Upper lobe of left lung (tissue), 6 donors: ENCODE measurements around the gene CAMK2N2. TPM values are rescaled to one million over a fixed set of nuclear protein-coding genes. Genes with fewer than 3 reads are reported as not detected.
A peak's percentile ranks its signal among the peaks of the same experiment; 100 is the strongest.

Source experiments
- ATAC-seq, 2 donors: fragments of 200-7000 bp; cut with Tn5 transposase; one replicate each; pipeline ENCODE4 v1.9.1; 2022; ENCODE audit warnings: mild to moderate bottlenecking in 2 of 2, moderate library complexity in 2 of 2; ENCODE audit not compliant: low FRiP score in 2 of 2
- DNase-seq, 2 donors: peaks; one replicate each; pipeline ENCODE4 v3.0.0-alpha.2; 2019 to 2020
- H3K27ac ChIP-seq, 4 donors: fragments of 200-600 bp; sonication (generic); one replicate each; pipeline ENCODE4 v1.5.1; 2016 to 2019
- H3K27me3 ChIP-seq, 4 donors: fragments of 200-600 bp; sonication (generic); one replicate each; pipeline ENCODE4 v1.5.1; 2017 to 2019
- H3K36me3 ChIP-seq, 4 donors: fragments of 200-600 bp; sonication (generic); one replicate each; pipeline ENCODE4 v1.5.1; 2016 to 2019
- H3K4me1 ChIP-seq, 4 donors: fragments of 200-600 bp; sonication (generic); one replicate each; pipeline ENCODE4 v1.5.1; 2018 to 2019
- H3K4me3 ChIP-seq, 4 donors: fragments of 200-600 bp; sonication (generic); one replicate each; pipeline ENCODE4 v1.5.1; 2017 to 2019; ENCODE audit warnings: mild to moderate bottlenecking in 2 of 4, moderate library complexity in 1 of 4
- H3K9me3 ChIP-seq, 4 donors: fragments of 200-600 bp; sonication (generic); one replicate each; pipeline ENCODE4 v1.5.1; 2018 to 2019
- EP300 ChIP-seq, 4 donors: sonication (generic); formaldehyde crosslinking; IDR thresholded peaks; one replicate each; pipeline ENCODE4 v1.5.1; 2017; ENCODE audit warnings: antibody characterized with exemption in 4 of 4, control low read depth in 2 of 4
- POLR2A ChIP-seq, 4 donors: fragments of 450-650 bp; IDR thresholded peaks; one replicate each; pipeline ENCODE4 v1.5.1; 2016 to 2017; ENCODE audit warnings: antibody characterized with exemption in 4 of 4, mild to moderate bottlenecking in 2 of 4
- POLR2AphosphoS5 ChIP-seq, 2 donors: sonication (generic); formaldehyde crosslinking; IDR thresholded peaks; one replicate each; pipeline ENCODE4 v1.5.1; 2017; ENCODE audit warnings: antibody characterized with exemption in 2 of 2
- WGBS, 2 donors: methylation state at CpG; one replicate each; pipeline ENCODE4 v1.1.5; 2017 to 2018; 5-methylcytosine and 5-hydroxymethylcytosine counted together
- total RNA-seq, 6 donors: library from RNA; depleted of rRNA in 4 of 6; stranded (reverse); fragments of >200 nt in 4 of 6; gene quantifications; one replicate each; pipeline versions ENCODE4 v1.1.0 to v1.2.1, GENCODE V29; 2016 to 2021
- TF ChIP-seq, protein P1 (sequence below), 6 experiments: fragments of 450-650 bp in 4 of 6; fragments of 200-600 bp in 2 of 6; sonication (generic) in 2 of 6; IDR thresholded peaks; one replicate each; pipeline ENCODE4 v1.5.1; 2016 to 2019; ENCODE audit warnings: antibody characterized with exemption in 6 of 6
- donor health status: DM: no; HTN: no; CAD: no; lungs with moderate emphysema.
- donor health status: DM: no; HTN: yes; CAD: no; lungs with severe emphysema.

The CAMK2N2 gene
- under 1 TPM in 2 of 6 donors, not detected in 4; 0.26 to 0.44 TPM for total RNA-seq

DNA sequence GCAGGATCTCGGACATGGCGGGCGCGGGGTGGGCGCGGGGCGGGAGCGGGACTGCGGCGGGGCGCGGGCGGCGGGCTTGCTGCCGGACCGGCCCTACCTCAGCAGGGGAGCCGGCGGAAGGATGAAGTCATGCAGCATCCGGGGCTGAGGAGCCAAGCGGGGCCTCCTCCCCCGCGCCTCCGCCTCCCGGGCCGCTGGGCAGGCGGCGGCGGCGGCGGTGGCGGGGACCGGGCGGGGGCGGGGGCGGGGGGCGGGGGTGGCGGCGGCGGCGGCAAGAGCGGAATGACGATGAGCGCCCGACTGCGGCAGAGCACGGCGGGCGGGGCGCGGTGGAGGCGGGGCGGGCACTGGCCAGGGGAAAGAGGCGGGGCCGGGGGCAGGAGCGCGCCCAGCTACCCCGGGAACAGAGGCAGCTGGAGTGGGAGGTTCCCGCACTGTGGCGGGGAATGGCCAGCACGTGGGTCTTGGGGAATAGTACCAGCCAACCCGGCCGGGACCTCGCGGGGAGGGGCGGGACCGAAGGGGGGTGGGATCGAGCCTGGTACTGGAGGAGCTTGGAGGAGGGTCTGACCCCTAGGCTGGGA, at the start of gene CAMK2N2:
CAMK2N2 (minus strand) TSS at position 284 of the 584 bp plus-strand sequence; CDS start at position 16, 268 bp downstream.
- 0 to 10% methylated on average over 2 to 7 of the region's 67 CpGs for WGBS, 2 donors
- peak; percentile 19 to 84 for ATAC-seq
- peak within 1 kb of the TSS; percentile 5 to 62 (median 52) for H3K4me3 ChIP-seq
- peaks cover 0 to 3% (median 0%) of the 10 kb centered on the region in 4 donors for H3K36me3 ChIP-seq
- H3K9me3 ChIP-seq = no peaks in the 10 kb centered on the region
- peak; percentile 58 to 92 for DNase-seq
- H3K27ac ChIP-seq = no peak within 1 kb of the TSS
- H3K4me1 ChIP-seq = peaks cover 30 to 35% (median 32%) of the 10 kb centered on the region in 4 donors
- H3K27me3 ChIP-seq = peaks cover 0 to 32% (median 16%) of the 10 kb centered on the region in 4 donors
- no peak for TF ChIP-seq POLR2AphosphoS5 (IDR thresholded peaks at IDR 0.05)
- TF ChIP-seq, protein P1, sequence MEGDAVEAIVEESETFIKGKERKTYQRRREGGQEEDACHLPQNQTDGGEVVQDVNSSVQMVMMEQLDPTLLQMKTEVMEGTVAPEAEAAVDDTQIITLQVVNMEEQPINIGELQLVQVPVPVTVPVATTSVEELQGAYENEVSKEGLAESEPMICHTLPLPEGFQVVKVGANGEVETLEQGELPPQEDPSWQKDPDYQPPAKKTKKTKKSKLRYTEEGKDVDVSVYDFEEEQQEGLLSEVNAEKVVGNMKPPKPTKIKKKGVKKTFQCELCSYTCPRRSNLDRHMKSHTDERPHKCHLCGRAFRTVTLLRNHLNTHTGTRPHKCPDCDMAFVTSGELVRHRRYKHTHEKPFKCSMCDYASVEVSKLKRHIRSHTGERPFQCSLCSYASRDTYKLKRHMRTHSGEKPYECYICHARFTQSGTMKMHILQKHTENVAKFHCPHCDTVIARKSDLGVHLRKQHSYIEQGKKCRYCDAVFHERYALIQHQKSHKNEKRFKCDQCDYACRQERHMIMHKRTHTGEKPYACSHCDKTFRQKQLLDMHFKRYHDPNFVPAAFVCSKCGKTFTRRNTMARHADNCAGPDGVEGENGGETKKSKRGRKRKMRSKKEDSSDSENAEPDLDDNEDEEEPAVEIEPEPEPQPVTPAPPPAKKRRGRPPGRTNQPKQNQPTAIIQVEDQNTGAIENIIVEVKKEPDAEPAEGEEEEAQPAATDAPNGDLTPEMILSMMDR (IDR thresholded peaks at IDR 0.05) = no peak
- no peak for TF ChIP-seq POLR2A (IDR thresholded peaks at IDR 0.05)

DNA sequence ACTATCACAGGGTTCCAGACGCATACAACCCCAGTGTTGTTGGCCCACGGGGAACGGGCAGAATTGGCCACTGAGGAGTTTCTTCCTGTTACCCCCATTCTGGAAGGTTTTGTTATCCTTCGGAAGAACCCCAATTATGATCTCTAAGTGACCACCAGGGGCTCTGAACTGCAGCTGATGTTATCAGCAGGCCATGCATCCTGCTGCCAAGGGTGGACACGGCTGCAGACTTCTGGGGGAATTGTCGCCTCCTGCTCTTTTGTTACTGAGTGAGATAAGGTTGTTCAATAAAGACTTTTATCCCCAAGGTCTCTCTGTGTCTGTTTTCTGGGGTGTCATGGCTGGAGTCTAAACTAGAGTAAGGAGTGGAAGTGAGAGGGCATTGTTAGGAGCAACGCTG, 47.4 kb upstream of the CAMK2N2 start:
- Histone ChIP-seq H3K9me3 (no peaks in the 10 kb centered on the region), H3K4me1 (peaks cover under 1 to 3% (median 1%) of the 10 kb centered on the region in 4 donors), H3K36me3 (peaks cover 37 to 61% (median 52%) of the 10 kb centered on the region in 4 donors), H3K4me3 (no peak overlapping the region), H3K27ac (no peak overlapping the region), H3K27me3 (no peaks in the 10 kb centered on the region)
- WGBS, 2 donors = 65 to 69% methylated on average over 7 of the region's 7 CpGs
- DNase-seq (no peak), ATAC-seq (no peak)
- no peak for TF ChIP-seq POLR2AphosphoS5 (IDR thresholded peaks at IDR 0.05)
- TF ChIP-seq, protein P1 (IDR thresholded peaks at IDR 0.05) = no peak
- no peak for TF ChIP-seq EP300 (IDR thresholded peaks at IDR 0.05)
- TF ChIP-seq POLR2A (IDR thresholded peaks at IDR 0.05) = no peak

DNA sequence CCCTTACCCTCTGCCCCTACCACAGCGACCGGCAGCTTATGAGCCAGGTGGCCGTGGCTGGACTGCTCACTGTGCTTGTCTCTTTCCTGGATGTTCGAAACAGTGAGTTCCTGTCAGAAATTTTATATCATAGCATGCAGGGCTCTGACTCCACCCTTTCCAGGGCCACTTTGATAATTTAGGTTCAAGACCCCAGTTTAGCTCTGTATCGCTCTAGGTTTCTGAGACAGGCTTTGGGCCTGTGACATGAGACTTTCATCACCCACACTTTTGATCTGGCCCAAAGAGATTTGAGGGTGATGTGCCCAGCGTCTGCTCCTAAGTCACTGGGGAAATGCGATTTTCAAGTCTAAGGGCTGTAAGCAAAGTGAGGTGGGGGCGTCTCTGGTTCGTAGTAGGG, 46.6 kb upstream of the CAMK2N2 start:
- ATAC-seq (no peak), DNase-seq (no peak)
- Histone ChIP-seq H3K36me3 (peaks cover 43 to 69% (median 61%) of the 10 kb centered on the region in 4 donors), H3K9me3 (no peaks in the 10 kb centered on the region), H3K4me3 (no peak overlapping the region), H3K27ac (no peak overlapping the region), H3K4me1 (no peaks in the 10 kb centered on the region), H3K27me3 (no peaks in the 10 kb centered on the region)
- TF ChIP-seq, protein P1 (IDR thresholded peaks at IDR 0.05) = no peak
- TF ChIP-seq POLR2A (IDR thresholded peaks at IDR 0.05) = no peak
- no peak for TF ChIP-seq EP300 (IDR thresholded peaks at IDR 0.05)
- no peak for TF ChIP-seq POLR2AphosphoS5 (IDR thresholded peaks at IDR 0.05)
- 93 to 100% methylated on average over 8 to 9 of the region's 9 CpGs for WGBS, 2 donors

DNA sequence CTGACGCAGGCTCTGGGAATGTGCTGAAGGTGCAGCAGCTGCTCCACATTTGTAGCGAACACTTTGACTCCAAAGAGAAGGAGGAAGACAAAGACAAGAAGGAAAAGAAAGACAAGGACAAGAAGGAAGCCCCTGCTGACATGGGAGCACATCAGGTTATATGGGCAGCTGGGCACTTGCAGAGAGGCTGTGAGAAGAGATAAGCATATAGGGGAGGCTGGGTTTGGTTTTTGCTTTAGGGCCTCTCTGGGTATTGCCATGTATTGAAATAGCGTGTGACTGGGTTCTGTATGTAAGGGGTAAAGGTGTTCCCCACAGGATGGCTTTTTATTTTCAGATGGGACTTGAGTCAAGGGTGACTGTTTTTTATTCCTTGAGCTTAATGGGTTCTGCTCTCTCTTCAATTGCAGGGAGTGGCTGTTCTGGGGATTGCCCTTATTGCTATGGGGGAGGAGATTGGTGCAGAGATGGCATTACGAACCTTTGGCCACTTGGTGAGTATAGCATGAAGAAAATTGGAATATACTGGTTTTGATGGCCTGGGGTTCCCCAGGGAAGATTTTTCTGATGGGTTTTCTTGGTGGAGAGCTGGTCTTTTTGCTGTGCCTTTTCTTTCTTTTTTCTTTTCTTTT, 45.1 kb upstream of the CAMK2N2 start:
- no peaks in the 10 kb centered on the region for H3K27me3 ChIP-seq
- no peak overlapping the region for H3K27ac ChIP-seq
- H3K4me3 ChIP-seq = no peak overlapping the region
- no peak for TF ChIP-seq EP300 (IDR thresholded peaks at IDR 0.05)
- no peak for TF ChIP-seq POLR2AphosphoS5 (IDR thresholded peaks at IDR 0.05)
- no peak for DNase-seq
- ATAC-seq = no peak
- 91 to 97% methylated on average over 4 of the region's 4 CpGs for WGBS, 2 donors
- no peaks in the 10 kb centered on the region for H3K9me3 ChIP-seq
- H3K4me1 ChIP-seq = no peaks in the 10 kb centered on the region
- peaks cover 55 to 83% (median 75%) of the 10 kb centered on the region in 4 donors for H3K36me3 ChIP-seq

DNA sequence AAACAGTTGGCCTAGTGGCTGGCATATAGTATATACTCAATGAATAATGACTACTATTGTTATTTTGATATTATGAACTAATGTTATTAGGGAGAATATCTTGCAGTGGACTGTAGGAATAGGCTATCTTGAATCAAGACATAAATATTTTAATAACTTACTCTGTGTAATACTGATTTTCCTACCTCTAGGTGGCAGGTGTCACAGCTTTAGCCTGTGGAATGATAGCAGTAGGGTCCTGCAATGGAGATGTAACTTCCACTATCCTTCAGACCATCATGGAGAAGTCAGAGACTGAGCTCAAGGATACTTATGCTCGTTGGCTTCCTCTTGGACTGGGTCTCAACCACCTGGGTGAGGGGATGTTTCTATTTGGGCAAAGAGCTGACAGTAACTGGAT, 44.2 kb upstream of the CAMK2N2 start:
- Histone ChIP-seq H3K27me3 (no peaks in the 10 kb centered on the region), H3K36me3 (peaks cover 58 to 90% (median 83%) of the 10 kb centered on the region in 4 donors), H3K4me1 (peaks cover 2 to 5% (median 3%) of the 10 kb centered on the region in 4 donors), H3K9me3 (no peaks in the 10 kb centered on the region), H3K4me3 (no peak overlapping the region), H3K27ac (no peak overlapping the region)
- 71 to 80% methylated on average over 1 of the region's 1 CpG for WGBS, 2 donors
- DNase-seq (no peak), ATAC-seq (no peak)
- TF ChIP-seq POLR2A (IDR thresholded peaks at IDR 0.05) = no peak
- TF ChIP-seq, protein P1 (IDR thresholded peaks at IDR 0.05) = peak in 2 of 6 experiments; percentile 14 to 28
